T-helper 17 cell (primary cell): Measurements from ENCODE around the gene OR11A1. TPM values are rescaled to one million over a fixed set of nuclear protein-coding genes. Genes with fewer than 3 reads are reported as not detected.

Experiments
- ATAC-seq: fragments of 150-1000 bp; cut with Tn5 transposase; 2 replicates; pipeline ENCODE4 v1.10.0; 2021; ENCODE audit warnings: mild to moderate bottlenecking, moderate library complexity
- DNase-seq, 3 donors: peaks; one replicate each; pipeline versions ENCODE4 v3.0.0 to v3.0.0-alpha.2; 2020 to 2021
- H3K9me3 ChIP-seq: one replicate; pipeline ENCODE4 v1.7.0; 2013; ENCODE audit warnings: low read length, mild to moderate bottlenecking; ENCODE audit not compliant: control insufficient read depth, poor library complexity, severe bottlenecking
- H3K27ac Mint-ChIP-seq: one replicate; pipeline ENCODE4 v1.8.0; 2022; ENCODE audit warnings: mild to moderate bottlenecking, moderate library complexity, mixed read lengths
- H3K27me3 Mint-ChIP-seq: one replicate; pipeline ENCODE4 v1.8.0; 2022; ENCODE audit warnings: mixed read lengths
- H3K36me3 Mint-ChIP-seq: one replicate; pipeline ENCODE4 v1.8.0; 2022; ENCODE audit warnings: low read depth, mixed read lengths
- H3K4me1 Mint-ChIP-seq: one replicate; pipeline ENCODE4 v1.8.0; 2022; ENCODE audit warnings: mild to moderate bottlenecking, mixed read lengths
- H3K4me3 Mint-ChIP-seq: one replicate; pipeline ENCODE4 v1.8.0; 2022; ENCODE audit warnings: mild to moderate bottlenecking, moderate library complexity, mixed read lengths
- total RNA-seq, 4 donors: library from RNA in 2 of 4; stranded (reverse) in 2 of 4; gene quantifications; one replicate each; pipeline ENCODE4 v1.2.3 and lab custom pipeline; 2022 to 2026

Gene OR11A1
- total RNA-seq, 2 donors from 2014 or later, result not detected

DNA sequence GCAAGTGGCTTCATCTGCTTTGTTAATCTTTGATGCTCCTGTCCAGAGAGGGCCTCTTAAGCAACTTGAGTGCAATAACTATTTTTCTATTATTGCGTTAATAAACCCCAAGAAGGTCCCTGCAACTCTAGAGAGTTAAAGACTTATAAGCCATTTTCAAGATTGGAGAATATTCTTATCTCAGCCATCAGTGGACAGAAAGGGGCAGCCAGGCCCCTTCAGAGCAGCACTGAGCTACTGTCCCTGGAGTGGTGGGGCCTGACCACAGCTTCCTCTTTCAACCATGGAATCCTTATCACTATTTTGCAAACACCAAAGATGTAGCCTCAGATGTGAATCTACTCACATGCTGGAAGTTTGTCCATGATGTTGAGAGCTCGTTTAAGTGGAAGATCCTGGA, 33.7 kb upstream of the OR11A1 start:
- H3K36me3 Mint-ChIP-seq, result no peaks in the 10 kb centered on the region
- peaks cover 41% of the 10 kb centered on the region for H3K27me3 Mint-ChIP-seq
- no peaks in the 10 kb centered on the region for H3K9me3 ChIP-seq
- no peak for DNase-seq
- no peak overlapping the region for H3K4me3 Mint-ChIP-seq
- no peak for ATAC-seq
- peaks cover 10% of the 10 kb centered on the region for H3K4me1 Mint-ChIP-seq
- H3K27ac Mint-ChIP-seq, result no peak overlapping the region

DNA sequence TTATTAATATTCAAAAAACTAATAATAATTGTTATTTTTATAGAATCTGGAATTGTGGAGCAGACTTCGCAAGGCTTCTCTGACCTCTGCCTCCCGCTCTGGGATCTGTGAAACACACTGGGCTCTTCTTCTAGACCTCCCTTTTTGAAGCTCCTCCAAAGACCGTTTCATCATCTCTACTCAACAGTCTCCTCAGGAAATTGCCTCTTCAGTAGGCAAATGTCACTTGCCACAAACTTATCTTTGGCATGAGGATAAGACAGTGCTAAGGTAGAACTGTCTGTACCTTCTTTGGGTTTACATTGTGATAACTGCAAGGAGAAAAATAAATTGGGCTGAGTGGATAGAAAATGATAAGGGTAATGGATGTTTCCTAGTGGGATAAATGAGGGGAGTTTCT, 33.2 kb upstream of the OR11A1 start:
- ATAC-seq (no peak), DNase-seq (no peak)
- Mint-ChIP-seq H3K27ac (no peak overlapping the region), H3K4me1 (peaks cover 10% of the 10 kb centered on the region), H3K36me3 (no peaks in the 10 kb centered on the region), H3K27me3 (peaks cover 38% of the 10 kb centered on the region), H3K4me3 (no peak overlapping the region)
- no peaks in the 10 kb centered on the region for H3K9me3 ChIP-seq

DNA sequence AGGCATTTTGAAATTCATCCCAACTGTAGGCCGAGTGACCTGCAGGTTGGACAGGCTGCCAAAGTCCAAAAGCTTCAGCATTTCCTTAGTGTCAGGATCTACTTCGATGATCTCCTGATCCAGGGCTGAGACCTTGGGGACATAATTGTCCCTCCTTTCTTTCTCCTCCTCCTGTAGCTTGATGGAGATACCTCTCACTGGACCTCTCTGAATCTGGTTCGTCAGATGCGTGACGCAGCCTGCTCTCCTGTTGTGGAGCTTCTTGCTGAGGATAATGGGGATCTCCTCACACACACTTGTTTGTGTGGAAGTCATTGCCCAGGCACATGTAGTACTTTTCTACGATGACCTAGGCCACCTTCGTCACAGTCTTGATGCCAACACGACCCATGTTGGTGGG, 32.4 kb upstream of the OR11A1 start:
- no peaks in the 10 kb centered on the region for H3K36me3 Mint-ChIP-seq
- DNase-seq (no peak), ATAC-seq (no peak)
- H3K4me1 Mint-ChIP-seq, result peaks cover 10% of the 10 kb centered on the region
- no peak overlapping the region for H3K4me3 Mint-ChIP-seq
- no peaks in the 10 kb centered on the region for H3K9me3 ChIP-seq
- peaks cover 34% of the 10 kb centered on the region for H3K27me3 Mint-ChIP-seq
- H3K27ac Mint-ChIP-seq, result no peak overlapping the region

DNA sequence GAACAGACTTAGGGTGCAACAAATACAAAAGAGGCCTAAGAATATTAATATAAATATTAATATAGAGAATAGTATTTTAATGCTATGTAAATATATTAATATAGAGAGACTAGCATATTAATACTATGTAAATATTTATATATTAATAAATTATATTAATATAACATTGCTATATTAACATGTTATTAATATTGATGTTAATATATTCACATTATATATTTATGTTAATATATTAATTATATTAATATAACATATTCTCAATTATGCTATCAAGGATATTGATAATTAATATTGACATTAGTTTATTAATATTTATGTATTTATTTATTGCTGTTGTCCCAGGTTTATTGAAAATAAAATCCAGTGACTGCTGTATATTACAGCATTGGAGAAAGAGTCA, 32.0 kb upstream of the OR11A1 start:
- no peaks in the 10 kb centered on the region for H3K9me3 ChIP-seq
- no peak for ATAC-seq
- DNase-seq, result no peak
- H3K4me3 Mint-ChIP-seq, result no peak overlapping the region
- no peak overlapping the region for H3K27ac Mint-ChIP-seq
- peaks cover 10% of the 10 kb centered on the region for H3K4me1 Mint-ChIP-seq
- peaks cover 34% of the 10 kb centered on the region for H3K27me3 Mint-ChIP-seq
- no peaks in the 10 kb centered on the region for H3K36me3 Mint-ChIP-seq

- H3K36me3 Mint-ChIP-seq, result no peaks in the 10 kb centered on the region
- H3K4me3 Mint-ChIP-seq, result no peak within 1 kb of the TSS
- peaks cover 6% of the 10 kb centered on the region for H3K4me1 Mint-ChIP-seq
- no peak within 1 kb of the TSS for H3K27ac Mint-ChIP-seq
- ATAC-seq, result no peak
- peaks cover 35% of the 10 kb centered on the region for H3K27me3 Mint-ChIP-seq
- DNase-seq, result no peak
- H3K9me3 ChIP-seq, result no peaks in the 10 kb centered on the region
These were observed 30.8 kb upstream of the OR11A1 start, which contains the start of gene MAS1L for GRCh38 chr6:29487660-29488059. MAS1L (minus strand) TSS chr6:29487956; CDS start chr6:29487902, 54 bp downstream.

DNA sequence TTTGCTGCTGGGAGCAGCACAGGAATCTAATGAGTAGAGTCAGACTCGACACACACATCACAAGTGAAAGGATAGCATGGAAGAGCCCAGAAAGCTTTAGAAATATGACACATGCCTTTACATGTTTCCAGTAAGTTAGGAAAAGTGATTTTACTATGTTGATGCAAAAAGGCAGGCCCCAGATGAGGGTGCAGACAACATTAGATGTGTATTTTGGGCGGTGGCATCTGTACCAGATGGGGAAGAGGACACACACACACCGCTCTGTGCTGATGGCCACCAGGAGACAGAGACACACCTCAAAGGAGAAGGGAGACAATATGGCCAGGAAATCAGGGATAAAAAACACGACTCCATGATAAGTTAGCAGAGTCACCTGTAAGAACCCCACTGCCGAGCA, 30.3 kb upstream of the OR11A1 start:
- DNase-seq (no peak), ATAC-seq (no peak)
- no peaks in the 10 kb centered on the region for H3K9me3 ChIP-seq
- Mint-ChIP-seq H3K36me3 (no peaks in the 10 kb centered on the region), H3K27ac (no peak overlapping the region), H3K4me1 (peaks cover 5% of the 10 kb centered on the region), H3K4me3 (no peak overlapping the region), H3K27me3 (peaks cover 32% of the 10 kb centered on the region)

- H3K27me3 Mint-ChIP-seq, result peaks cover 32% of the 10 kb centered on the region
- H3K4me1 Mint-ChIP-seq, result peaks cover 5% of the 10 kb centered on the region
- ATAC-seq (no peak), DNase-seq (no peak)
- no peaks in the 10 kb centered on the region for H3K9me3 ChIP-seq
- H3K27ac Mint-ChIP-seq, result no peak overlapping the region
- H3K36me3 Mint-ChIP-seq, result no peaks in the 10 kb centered on the region
- no peak overlapping the region for H3K4me3 Mint-ChIP-seq
These were observed 29.7 kb upstream of the OR11A1 start for GRCh38 chr6:29486577-29486976.

DNA sequence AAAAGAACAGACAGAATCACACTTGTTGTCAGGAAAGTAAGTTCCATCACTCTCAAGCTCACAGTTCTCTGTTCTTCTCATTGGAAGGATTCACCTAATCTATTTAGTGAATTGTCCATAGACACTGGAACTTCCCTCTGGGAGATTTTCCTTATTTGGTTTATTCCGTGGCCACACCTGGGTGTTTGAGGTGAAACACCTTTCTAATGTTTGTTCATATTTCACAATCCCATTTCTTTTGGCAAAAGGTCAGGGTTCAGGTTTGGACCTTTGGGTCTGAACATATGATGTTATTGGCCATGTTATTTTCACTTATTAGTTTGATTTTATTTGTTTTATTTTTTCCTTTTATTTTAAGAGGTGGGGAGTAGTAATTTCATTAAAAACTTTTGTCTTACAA, 26.9 kb upstream of the OR11A1 start:
- H3K36me3 Mint-ChIP-seq, result no peaks in the 10 kb centered on the region
- no peak for ATAC-seq
- H3K4me3 Mint-ChIP-seq, result no peak overlapping the region
- peaks cover 26% of the 10 kb centered on the region for H3K27me3 Mint-ChIP-seq
- peaks cover 5% of the 10 kb centered on the region for H3K4me1 Mint-ChIP-seq
- no peak for DNase-seq
- H3K27ac Mint-ChIP-seq, result no peak overlapping the region
- H3K9me3 ChIP-seq, result no peaks in the 10 kb centered on the region

DNA sequence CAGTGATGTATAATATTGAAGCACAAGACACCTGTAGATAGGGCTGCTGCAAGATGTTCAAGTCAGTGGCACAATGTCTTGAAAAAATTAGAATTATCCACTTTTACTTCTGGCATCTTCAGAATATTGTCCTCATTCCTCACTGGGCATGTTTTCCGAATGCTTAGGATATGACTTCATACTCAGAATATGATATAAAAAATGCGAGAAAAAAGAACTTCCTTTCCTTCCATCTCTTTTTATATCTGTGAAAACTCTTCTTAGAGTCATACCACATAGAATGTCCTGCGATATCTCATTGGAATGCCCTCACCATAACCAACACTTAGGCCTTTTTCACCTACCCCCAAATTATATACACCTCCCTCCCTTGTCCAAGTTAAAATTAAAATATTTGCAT, 26.3 kb upstream of the OR11A1 start:
- DNase-seq, result no peak
- H3K27me3 Mint-ChIP-seq, result peaks cover 26% of the 10 kb centered on the region
- peaks cover 5% of the 10 kb centered on the region for H3K4me1 Mint-ChIP-seq
- H3K9me3 ChIP-seq, result no peaks in the 10 kb centered on the region
- H3K36me3 Mint-ChIP-seq, result no peaks in the 10 kb centered on the region
- ATAC-seq, result no peak
- no peak overlapping the region for H3K27ac Mint-ChIP-seq
- no peak overlapping the region for H3K4me3 Mint-ChIP-seq

GRCh38 chr6:29479560-29479959, 22.7 kb upstream of the OR11A1 start:
- Mint-ChIP-seq H3K27me3 (peaks cover 21% of the 10 kb centered on the region), H3K36me3 (no peaks in the 10 kb centered on the region), H3K27ac (no peak overlapping the region), H3K4me3 (no peak overlapping the region), H3K4me1 (peaks cover 3% of the 10 kb centered on the region)
- DNase-seq (no peak), ATAC-seq (no peak)
- H3K9me3 ChIP-seq, result no peaks in the 10 kb centered on the region

DNA sequence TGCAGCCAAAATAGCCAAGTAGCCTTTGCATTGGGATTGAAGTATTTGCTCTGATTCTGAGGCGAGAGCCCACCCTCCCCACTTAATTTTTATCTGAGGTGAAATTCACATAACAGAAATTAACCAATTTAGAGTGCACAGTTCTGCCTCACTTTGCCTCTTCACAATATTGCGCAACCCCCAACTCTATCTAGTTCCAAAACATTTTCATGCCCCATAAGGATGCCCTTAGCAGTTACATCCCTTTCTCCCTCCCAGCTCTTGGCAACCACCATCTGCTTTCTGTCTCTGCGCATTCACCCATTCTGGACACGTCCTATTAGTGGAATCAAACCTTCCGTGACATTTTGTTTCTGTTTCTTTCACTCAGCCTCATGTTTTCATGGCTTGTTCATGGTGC, 21.9 kb upstream of the OR11A1 start:
- Mint-ChIP-seq H3K27ac (no peak overlapping the region), H3K27me3 (peaks cover 21% of the 10 kb centered on the region), H3K4me1 (peaks cover 3% of the 10 kb centered on the region), H3K4me3 (no peak overlapping the region), H3K36me3 (no peaks in the 10 kb centered on the region)
- no peak for ATAC-seq
- H3K9me3 ChIP-seq, result no peaks in the 10 kb centered on the region
- DNase-seq, result no peak

GRCh38 chr6:29477923-29478450, 21.1 kb upstream of the OR11A1 start:
- H3K9me3 ChIP-seq, result no peaks in the 10 kb centered on the region
- DNase-seq (no peak), ATAC-seq (no peak)
- peaks cover 21% of the 10 kb centered on the region for H3K27me3 Mint-ChIP-seq
- no peaks in the 10 kb centered on the region for H3K36me3 Mint-ChIP-seq
- peaks cover 3% of the 10 kb centered on the region for H3K4me1 Mint-ChIP-seq
- no peak overlapping the region for H3K4me3 Mint-ChIP-seq
- no peak overlapping the region for H3K27ac Mint-ChIP-seq

DNA sequence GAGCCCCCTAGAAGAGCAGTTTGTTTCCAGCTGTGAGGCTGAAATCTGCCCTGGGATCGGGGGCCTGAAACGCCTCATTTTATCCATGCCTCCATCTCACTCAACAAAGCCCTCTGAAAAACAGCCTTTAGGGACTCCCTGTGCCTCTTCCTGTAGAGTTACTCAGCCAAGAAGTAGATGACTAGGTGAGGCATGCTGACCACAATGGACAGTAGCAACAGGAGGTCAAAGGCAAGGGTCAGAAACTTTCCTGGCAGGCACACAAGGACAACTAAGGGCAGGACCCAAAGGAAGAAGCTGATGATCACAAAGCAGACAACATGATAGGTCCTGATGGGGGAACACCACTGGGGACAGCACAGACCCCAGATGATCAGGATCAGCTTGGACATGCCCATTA, 18.1 kb upstream of the OR11A1 start:
- Mint-ChIP-seq H3K36me3 (no peaks in the 10 kb centered on the region), H3K27me3 (peaks cover 24% of the 10 kb centered on the region), H3K4me1 (peaks cover 3% of the 10 kb centered on the region), H3K4me3 (no peak overlapping the region), H3K27ac (no peak overlapping the region)
- DNase-seq (no peak), ATAC-seq (no peak)
- H3K9me3 ChIP-seq, result no peaks in the 10 kb centered on the region

GRCh38 chr6:29466241-29466640, 9.4 kb upstream of the OR11A1 start:
- Mint-ChIP-seq H3K27me3 (peaks cover 52% of the 10 kb centered on the region), H3K4me3 (no peak overlapping the region), H3K36me3 (peaks cover 2% of the 10 kb centered on the region), H3K4me1 (no peaks in the 10 kb centered on the region), H3K27ac (no peak overlapping the region)
- no peaks in the 10 kb centered on the region for H3K9me3 ChIP-seq
- no peak for ATAC-seq
- no peak for DNase-seq
